Mammary epithelial cell (primary cell): ENCODE data around the gene NID2.

Source experiments
- EZH2 ChIP-seq: IDR thresholded peaks from 2 replicates; pipeline ENCODE4 v1.6.1; 2012; ENCODE audit warnings: low read length, inconsistent platforms, borderline replicate concordance
- TF ChIP-seq, protein P1 (sequence below), 2 donors: IDR thresholded peaks in 1 of 2; conservative IDR thresholded peaks in 1 of 2; 2 replicates each; pipeline ENCODE4 v1.5.1; 2011 to 2012; ENCODE audit warnings: inconsistent platforms in 2 of 2, low read length in 2 of 2, mild to moderate bottlenecking in 2 of 2, control low read depth in 1 of 2, low read depth in 1 of 2; ENCODE audit not compliant: insufficient read depth in 1 of 2; ENCODE audit errors: extremely low read depth in 1 of 2

DNA sequence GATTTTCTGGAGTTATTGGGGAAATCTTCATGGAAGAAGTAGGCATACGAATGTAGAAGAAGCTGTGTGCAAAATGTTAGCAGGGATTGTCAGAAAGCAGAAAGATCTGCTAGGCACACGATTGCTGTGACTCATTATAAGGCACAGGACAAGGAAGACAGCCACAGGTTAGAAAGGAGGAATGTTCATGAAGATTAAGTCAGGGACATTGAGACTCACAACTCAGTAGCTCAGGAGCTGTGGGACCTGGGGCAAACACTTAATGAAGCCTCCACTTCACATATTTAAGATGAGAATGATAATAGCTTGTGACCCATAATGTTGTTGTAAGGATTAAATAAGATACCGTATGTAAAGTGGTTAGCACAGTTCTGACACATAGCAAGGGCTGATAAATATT lies 106.1 kb downstream of the NID2 start:
- TF ChIP-seq, protein P1, sequence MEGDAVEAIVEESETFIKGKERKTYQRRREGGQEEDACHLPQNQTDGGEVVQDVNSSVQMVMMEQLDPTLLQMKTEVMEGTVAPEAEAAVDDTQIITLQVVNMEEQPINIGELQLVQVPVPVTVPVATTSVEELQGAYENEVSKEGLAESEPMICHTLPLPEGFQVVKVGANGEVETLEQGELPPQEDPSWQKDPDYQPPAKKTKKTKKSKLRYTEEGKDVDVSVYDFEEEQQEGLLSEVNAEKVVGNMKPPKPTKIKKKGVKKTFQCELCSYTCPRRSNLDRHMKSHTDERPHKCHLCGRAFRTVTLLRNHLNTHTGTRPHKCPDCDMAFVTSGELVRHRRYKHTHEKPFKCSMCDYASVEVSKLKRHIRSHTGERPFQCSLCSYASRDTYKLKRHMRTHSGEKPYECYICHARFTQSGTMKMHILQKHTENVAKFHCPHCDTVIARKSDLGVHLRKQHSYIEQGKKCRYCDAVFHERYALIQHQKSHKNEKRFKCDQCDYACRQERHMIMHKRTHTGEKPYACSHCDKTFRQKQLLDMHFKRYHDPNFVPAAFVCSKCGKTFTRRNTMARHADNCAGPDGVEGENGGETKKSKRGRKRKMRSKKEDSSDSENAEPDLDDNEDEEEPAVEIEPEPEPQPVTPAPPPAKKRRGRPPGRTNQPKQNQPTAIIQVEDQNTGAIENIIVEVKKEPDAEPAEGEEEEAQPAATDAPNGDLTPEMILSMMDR (conservative IDR thresholded peaks at IDR 0.05 in 1 of 2, IDR thresholded peaks at IDR 0.05 in 1 of 2; ENCODE audit: extremely low read depth in 1 of 2, insufficient read depth in 1 of 2, low read depth in 1 of 2, low read length in 2 of 2) = no peak
- TF ChIP-seq EZH2 = no peak
